HFFc6 (cell line): ENCODE data around the gene PDK1. TPM values are rescaled to one million over a fixed set of nuclear protein-coding genes. Genes with fewer than 3 reads are reported as not detected.
A peak's percentile ranks its signal among the peaks of the same experiment; 100 is the strongest.

Experiments
- DNase-seq: peaks from one replicate; pipeline ENCODE4 v3.0.0-alpha.2; 2018
- H3K27ac Mint-ChIP-seq: 2 replicates; pipeline ENCODE4 v1.8.0; 2020; ENCODE audit warnings: mild to moderate bottlenecking, mixed read lengths
- H3K27me3 Mint-ChIP-seq: 2 replicates; pipeline ENCODE4 v1.8.0; 2021; ENCODE audit warnings: mild to moderate bottlenecking, moderate library complexity, mixed read lengths; ENCODE audit not compliant: insufficient read depth
- H3K36me3 Mint-ChIP-seq: 2 replicates; pipeline ENCODE4 v1.8.0; 2021; ENCODE audit warnings: low read depth, mixed read lengths
- H3K4me1 Mint-ChIP-seq: 2 replicates; pipeline ENCODE4 v1.8.0; 2020; ENCODE audit warnings: low read depth, mixed read lengths
- H3K4me3 Mint-ChIP-seq: 2 replicates; pipeline ENCODE4 v1.8.0; 2020; ENCODE audit warnings: mild to moderate bottlenecking, moderate library complexity, mixed read lengths
- H3K9me3 Mint-ChIP-seq: 2 replicates; pipeline ENCODE4 v1.8.0; 2020; ENCODE audit warnings: mild to moderate bottlenecking, mixed read lengths
- total RNA-seq, 6 experiments: library from RNA; stranded (reverse); fragmentation: NEBNext Ultra II Directional; extraction: Animal tissue kit (Norgen Biotek cat#: 25700); gene quantifications; 2 replicates in 1 of 6; 3 replicates in 5 of 6; pipeline ENCODE4 v1.2.3, GENCODE V29; 2021
- TF ChIP-seq, protein P1 (sequence below): fragments of 200-600 bp; sonication (generic); IDR thresholded peaks from 2 replicates; pipeline ENCODE4 v1.5.0; 2021; ENCODE audit warnings: antibody characterized with exemption, mild to moderate bottlenecking

PDK1 gene
- total RNA-seq, 6 experiments from 2014 or later: 14.5 to 18.6 (median 17.2) TPM

DNA sequence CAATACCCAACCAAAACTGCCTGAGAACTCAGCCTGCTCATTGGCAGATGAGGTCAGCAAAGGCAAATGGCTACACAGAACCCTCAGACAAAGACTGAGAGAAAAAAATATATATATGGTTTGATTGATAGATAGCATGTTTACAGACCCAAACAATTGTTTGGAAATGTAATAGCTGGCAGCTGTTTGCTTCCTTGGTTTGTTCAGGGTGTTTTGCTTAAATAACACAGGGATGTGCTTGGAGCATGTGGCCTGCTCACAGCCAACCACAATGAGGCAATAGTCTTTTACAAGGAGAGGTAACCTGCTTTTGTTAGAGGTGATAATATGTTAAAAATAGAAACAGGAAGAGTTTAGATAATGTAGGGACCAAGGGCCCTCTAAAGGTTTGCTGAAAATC lies 84.5 kb downstream of the PDK1 start:
- Mint-ChIP-seq H3K27me3 (peaks cover 2% of the 10 kb centered on the region; the same call in 1 of the 2 replicates), H3K27ac (peak overlapping the region; percentile 97), H3K4me3 (no peak overlapping the region), H3K9me3 (no peaks in the 10 kb centered on the region), H3K36me3 (peaks cover 6% of the 10 kb centered on the region; the same call in 1 of the 2 replicates), H3K4me1 (peaks cover 67% of the 10 kb centered on the region)
- TF ChIP-seq, protein P1, sequence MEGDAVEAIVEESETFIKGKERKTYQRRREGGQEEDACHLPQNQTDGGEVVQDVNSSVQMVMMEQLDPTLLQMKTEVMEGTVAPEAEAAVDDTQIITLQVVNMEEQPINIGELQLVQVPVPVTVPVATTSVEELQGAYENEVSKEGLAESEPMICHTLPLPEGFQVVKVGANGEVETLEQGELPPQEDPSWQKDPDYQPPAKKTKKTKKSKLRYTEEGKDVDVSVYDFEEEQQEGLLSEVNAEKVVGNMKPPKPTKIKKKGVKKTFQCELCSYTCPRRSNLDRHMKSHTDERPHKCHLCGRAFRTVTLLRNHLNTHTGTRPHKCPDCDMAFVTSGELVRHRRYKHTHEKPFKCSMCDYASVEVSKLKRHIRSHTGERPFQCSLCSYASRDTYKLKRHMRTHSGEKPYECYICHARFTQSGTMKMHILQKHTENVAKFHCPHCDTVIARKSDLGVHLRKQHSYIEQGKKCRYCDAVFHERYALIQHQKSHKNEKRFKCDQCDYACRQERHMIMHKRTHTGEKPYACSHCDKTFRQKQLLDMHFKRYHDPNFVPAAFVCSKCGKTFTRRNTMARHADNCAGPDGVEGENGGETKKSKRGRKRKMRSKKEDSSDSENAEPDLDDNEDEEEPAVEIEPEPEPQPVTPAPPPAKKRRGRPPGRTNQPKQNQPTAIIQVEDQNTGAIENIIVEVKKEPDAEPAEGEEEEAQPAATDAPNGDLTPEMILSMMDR: no peak
- DNase-seq: no peak

DNA sequence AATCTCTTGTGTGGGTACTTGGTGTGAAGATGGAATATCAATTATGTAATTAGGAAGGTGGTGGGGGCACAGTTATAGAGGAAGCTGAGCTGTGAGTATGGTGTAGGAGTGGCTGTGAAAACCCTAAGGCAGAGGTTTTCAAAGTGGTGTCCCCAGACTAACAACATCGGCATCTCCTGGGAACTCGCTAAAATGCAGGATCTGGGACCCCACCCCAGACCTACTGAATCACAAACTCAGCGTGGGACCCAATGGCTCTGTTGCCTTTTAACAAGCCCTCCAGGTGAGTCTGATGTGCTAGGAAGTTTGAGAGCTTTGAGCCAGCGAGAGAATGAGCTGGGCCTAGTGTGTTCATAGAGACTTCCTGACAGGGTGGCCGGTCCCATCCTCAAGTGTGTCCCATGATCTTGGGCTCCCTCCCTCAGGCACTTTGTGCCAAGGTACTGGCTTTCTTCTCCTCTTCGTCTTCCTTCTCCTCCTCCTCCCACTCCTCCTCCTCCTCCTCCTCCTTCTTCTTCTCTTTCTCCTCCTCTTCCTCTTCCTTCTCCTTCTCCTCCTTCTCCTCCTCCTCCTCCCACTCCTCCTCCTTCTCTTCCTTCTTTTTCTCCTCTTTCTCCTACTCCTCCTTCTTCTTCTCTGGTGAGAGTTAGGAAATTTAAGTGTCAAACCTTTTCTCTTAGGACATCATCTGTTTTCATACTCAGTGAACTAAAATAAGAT lies 86.6 kb downstream of the PDK1 start:
- TF ChIP-seq, protein P1: no peak
- Mint-ChIP-seq H3K36me3 (peaks cover 6% of the 10 kb centered on the region; the same call in 1 of the 2 replicates), H3K9me3 (no peaks in the 10 kb centered on the region), H3K27me3 (no peaks in the 10 kb centered on the region), H3K4me1 (peaks cover 81% of the 10 kb centered on the region), H3K27ac (peak overlapping the region; percentile 89), H3K4me3 (no peak overlapping the region)
- DNase-seq: no peak

DNA sequence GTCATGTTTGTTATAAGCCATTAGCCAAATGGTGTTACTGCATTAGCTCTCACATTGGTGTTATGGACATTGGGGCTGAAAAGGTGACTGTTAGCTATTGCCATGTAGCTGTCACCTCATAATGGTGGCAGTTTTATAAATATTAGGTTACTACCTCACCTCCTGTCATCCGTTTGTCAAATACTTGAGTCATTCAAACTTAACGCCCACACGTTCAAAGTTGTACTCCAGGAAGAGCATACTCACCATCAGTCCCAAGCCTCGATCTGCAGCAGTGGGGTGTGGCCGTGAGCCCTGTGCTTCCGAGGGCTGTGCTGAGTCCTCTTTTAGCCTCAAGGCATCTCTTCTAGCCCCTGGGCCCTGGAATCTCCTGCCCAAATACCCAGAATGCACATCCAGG lies 87.3 kb downstream of the PDK1 start:
- Mint-ChIP-seq H3K4me1 (peaks cover 87% of the 10 kb centered on the region), H3K4me3 (no peak overlapping the region), H3K36me3 (peaks cover 6% of the 10 kb centered on the region; the same call in 1 of the 2 replicates), H3K9me3 (no peaks in the 10 kb centered on the region), H3K27me3 (no peaks in the 10 kb centered on the region), H3K27ac (peak overlapping the region; percentile 89)
- DNase-seq: peak; percentile 56
- TF ChIP-seq, protein P1: no peak

DNA sequence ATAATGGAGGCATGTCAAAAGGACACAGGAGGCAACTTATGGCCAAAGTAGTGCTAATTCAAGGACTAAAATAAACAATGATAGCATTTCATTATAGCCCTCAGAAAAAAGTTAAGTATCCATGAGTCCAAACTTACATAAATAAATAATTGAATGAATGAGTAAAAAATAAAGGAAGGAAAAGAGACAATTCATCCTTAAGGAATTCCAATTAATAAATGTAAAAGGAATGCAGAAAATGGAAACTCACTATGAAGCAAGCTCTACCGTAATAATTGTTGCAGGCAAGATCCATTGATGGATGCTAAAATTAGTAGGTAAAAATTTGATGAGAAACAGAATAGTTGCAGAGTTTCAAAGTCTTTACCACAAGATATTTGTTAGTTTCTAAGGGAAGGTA lies 91.5 kb downstream of the PDK1 start:
- DNase-seq: peak; percentile 55
- peaks cover 29% of the 10 kb centered on the region for H3K36me3 Mint-ChIP-seq
- H3K27ac Mint-ChIP-seq: peak overlapping the region; percentile 90
- peaks cover 59% of the 10 kb centered on the region for H3K4me1 Mint-ChIP-seq
- H3K27me3 Mint-ChIP-seq: no peaks in the 10 kb centered on the region
- H3K9me3 Mint-ChIP-seq: peaks cover 30% of the 10 kb centered on the region
- TF ChIP-seq, protein P1: no peak
- peak overlapping the region; percentile 55 for H3K4me3 Mint-ChIP-seq

DNA sequence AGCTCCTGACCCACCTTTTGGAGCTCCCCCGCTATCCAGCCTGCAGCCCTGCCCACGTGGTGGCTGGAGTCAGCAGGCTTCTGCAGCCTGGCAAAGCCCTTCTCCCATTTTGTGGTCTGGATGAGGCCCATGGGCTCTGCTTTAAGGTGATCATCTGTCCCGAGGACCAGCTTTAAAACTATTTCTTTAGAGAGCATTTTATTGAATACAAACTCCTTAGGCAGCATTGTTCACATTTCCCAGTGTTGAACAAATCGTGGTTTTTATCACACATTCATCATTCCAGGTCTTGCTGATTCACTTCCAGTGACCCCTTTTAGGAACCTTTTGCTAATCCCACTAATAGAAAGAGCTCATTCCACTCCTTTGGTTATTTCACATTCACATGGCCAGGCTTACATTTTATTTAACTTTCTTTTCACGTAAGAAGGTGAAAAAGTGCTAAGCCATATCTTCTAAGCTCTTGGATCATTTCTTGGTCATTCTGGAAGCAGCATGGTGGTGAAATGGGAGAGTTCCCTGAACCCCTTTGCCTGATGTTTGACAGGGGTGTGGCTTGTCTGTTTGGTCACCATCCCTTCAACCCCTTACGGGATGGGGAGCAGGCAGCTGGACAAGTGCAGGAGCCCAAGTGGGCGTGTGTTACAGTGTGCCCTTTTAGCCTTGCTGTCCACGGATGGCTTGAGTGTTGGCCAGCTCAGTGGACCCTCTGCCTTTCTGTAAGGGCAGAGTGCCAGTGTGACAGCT lies 99.4 kb downstream of the PDK1 start:
- Mint-ChIP-seq H3K4me3 (peak overlapping the region; percentile 82), H3K27me3 (no peaks in the 10 kb centered on the region; the same call in 1 of the 2 replicates), H3K9me3 (peaks cover 51% of the 10 kb centered on the region), H3K27ac (peak overlapping the region; percentile 95), H3K4me1 (peaks cover 21% of the 10 kb centered on the region), H3K36me3 (peaks cover 48% of the 10 kb centered on the region)
- TF ChIP-seq, protein P1: no peak
- peak; percentile 91 for DNase-seq
